ENCODE results near the gene NR5A1.
A peak's percentile ranks its signal among the peaks of the same experiment; 100 is the strongest.

The NR5A1 gene

DNA sequence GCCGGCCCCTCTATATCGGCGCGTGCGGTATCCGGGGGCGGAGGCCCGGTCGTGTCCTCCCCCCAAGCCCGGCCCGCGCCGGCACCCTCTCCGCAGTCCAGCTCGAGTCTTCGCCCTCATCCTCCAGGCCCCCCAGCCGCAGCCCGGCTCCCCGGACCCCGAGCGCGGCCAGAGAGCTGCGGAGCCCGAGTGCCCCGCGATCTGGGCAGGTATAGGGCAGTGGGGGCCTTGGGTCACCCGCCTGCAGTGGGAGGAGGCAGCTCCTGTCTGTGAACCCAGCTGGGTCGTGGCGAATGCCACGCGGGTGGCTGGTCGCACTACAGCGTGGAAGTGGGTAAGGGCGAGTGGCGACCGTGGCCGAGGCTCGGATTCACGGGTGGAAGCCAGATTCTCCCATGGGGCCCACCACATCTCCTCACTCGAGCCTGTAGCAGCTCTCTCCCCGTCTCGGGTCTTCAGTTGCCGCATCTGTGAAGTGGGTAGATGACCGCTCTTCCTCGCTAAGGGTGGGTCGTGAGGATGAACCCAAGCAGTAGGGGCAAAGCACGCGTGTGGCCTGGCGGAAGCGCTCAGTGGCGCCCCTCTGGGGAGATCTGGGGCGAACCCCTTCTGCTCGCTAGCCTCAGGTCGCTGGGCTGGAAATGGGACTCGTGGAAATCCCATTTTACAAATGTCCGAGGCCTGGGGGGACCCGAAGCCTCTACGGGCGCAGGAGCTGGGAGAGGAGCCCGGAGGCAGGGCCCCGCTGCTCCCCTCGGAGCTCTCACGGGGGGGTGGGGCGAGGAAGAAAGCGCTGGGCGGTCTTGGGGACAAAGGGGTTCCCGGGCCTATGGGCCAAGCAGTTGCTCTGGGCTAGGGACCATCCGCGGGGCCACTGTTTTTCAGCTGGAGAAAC lies 1.9 kb downstream of the NR5A1 start:
- H3K4me3 ChIP-seq = peak overlapping the region in 1 of 2 donors; percentile 20
- DNase-seq = no peak
- no peaks in the 10 kb centered on the region for H3K36me3 ChIP-seq
- H3K27me3 ChIP-seq = peaks cover 4 to 72% of the 10 kb centered on the region in 2 donors
- H3K4me1 ChIP-seq = peaks cover 0 to 24% (median 20%) of the 10 kb centered on the region in 4 donors
- no peak overlapping the region for H3K27ac ChIP-seq
- intact Hi-C loops (cut with DNase I; ENCODE audit: low total_unique reads) = no loop called here
- TF ChIP-seq, protein P1, sequence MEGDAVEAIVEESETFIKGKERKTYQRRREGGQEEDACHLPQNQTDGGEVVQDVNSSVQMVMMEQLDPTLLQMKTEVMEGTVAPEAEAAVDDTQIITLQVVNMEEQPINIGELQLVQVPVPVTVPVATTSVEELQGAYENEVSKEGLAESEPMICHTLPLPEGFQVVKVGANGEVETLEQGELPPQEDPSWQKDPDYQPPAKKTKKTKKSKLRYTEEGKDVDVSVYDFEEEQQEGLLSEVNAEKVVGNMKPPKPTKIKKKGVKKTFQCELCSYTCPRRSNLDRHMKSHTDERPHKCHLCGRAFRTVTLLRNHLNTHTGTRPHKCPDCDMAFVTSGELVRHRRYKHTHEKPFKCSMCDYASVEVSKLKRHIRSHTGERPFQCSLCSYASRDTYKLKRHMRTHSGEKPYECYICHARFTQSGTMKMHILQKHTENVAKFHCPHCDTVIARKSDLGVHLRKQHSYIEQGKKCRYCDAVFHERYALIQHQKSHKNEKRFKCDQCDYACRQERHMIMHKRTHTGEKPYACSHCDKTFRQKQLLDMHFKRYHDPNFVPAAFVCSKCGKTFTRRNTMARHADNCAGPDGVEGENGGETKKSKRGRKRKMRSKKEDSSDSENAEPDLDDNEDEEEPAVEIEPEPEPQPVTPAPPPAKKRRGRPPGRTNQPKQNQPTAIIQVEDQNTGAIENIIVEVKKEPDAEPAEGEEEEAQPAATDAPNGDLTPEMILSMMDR (IDR thresholded peaks at IDR 0.05) = no peak
- H3K9me3 ChIP-seq = no peaks in the 10 kb centered on the region

DNA sequence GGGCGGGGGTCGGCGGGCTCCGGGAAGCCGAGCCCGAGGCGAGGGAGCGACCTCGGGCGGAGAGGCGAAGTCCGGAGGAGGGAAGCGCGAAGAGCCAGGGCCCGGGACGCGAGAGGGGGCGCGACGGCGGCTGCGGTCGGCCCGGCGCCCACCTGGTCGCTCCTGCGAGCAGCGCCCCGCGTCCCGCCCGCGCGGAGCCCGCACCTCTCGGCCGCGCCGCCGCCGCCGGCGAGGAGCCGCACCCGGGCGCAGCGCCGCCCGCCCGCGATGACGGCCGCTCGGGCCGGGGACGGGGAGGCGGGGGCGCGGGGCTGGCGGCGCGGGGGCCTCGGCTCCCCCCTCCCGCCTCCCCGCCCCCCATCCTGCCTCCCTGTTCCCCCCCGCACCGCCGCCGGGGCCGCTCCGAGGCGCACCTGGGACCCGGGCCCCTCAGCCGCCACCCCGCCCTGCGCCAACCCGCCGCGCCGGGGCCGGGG lies 2.6 kb downstream of the NR5A1 start:
- H3K36me3 ChIP-seq = no peaks in the 10 kb centered on the region
- H3K27me3 ChIP-seq = peaks cover 4 to 76% of the 10 kb centered on the region in 2 donors
- no peak overlapping the region for H3K27ac ChIP-seq
- no peak for DNase-seq
- H3K9me3 ChIP-seq = no peaks in the 10 kb centered on the region
- intact Hi-C loops (cut with DNase I; ENCODE audit: low total_unique reads) = no loop called here
- TF ChIP-seq, protein P1 (IDR thresholded peaks at IDR 0.05) = no peak
- H3K4me1 ChIP-seq = peaks cover 0 to 24% (median 20%) of the 10 kb centered on the region in 4 donors
- peak overlapping the region in 1 of 2 donors; percentile 31 for H3K4me3 ChIP-seq

DNA sequence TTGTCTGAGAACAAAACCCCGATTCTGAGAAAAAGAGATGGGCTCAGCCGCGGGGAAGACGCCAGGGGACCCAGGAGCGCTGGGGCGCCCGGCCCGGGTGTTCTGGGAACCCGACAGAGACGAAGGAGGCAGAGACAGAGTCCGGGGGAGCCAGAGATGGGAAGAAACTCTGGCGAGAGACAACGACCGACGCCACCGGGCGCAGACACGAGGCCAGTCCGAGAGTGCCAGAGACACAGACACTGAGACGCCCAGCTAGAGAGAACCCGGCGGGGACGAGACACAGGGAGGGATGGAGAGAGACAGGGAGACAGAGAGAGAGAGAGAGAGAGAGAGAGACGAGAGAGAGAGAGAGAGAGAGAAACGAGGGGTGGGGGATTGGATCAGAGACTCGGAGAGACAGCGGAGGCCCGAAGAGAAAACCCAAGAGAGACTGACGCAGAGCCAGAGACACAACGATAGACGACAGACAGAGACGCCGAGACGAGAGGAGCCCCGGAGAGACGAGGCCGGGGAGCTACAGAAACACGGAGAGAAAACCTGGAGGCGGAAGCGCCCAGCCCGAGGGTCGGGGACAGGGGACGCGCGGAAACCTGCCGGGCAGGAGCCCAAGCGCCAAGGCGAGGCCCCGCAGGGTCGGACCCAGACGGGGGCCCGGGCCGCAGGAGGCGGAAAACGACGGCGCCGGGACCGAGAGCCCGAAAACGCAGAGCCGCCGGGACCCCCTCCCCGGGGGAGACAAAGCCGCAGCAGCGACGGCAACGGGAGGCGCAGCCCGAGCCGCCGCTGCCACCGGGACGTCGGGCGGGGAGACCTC lies 3.3 kb downstream of the NR5A1 start:
- TF ChIP-seq, protein P1 (IDR thresholded peaks at IDR 0.05) = no peak
- Histone ChIP-seq H3K4me3 (peak overlapping the region in 1 of 2 donors; percentile 31), H3K27me3 (peaks cover 4 to 82% of the 10 kb centered on the region in 2 donors)

DNA sequence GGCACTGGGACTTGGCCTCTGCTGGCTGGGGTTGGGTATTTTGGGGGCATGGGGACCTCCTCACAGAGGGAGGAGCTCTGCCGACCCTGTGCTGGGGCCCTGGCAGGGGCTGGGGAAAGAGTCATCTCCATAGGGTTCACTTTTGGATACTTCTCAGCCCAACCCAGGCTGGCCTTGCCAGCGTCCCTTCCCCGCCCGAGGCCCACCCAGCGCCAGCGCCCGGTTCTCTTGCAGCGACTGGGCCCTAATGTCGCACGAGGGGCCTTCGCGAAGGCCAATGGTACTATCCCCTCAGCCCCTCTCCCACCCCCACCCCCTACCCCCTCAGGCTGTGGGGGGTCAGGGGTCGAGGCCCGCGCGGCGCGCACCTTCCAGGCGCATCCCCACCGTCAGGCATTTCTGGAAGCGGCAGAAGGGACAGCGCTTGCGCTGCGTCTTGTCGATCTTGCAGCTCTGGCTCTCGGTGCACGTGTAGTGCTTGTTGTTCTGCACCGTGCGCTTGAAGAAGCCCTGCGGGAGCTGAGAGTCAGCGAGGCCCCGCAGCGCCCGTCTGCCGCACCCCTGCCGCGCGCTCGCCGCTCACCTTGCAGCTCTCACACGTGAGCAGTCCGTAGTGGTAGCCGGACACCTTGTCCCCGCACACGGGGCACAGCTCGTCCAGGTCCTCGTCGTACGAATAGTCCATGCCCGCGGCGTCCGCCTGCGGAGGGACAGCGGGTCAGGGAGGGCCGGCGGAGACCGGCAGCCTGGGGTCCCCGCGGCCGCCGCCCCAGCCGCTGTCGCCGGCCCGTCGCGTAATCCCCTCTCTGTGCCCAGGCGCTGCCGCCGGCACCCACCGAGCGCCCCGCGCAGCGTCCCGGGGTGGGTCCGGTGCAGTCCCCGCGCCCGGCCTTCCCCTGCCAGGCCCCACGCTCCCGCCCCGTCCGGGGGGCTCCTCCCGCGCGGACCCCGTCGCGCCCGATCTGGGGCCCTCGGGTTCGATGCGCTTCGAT lies 4.2 kb downstream of the NR5A1 start:
- Histone ChIP-seq H3K36me3 (no peaks in the 10 kb centered on the region), H3K9me3 (no peaks in the 10 kb centered on the region), H3K4me3 (no peak overlapping the region), H3K27me3 (peaks cover 4 to 91% of the 10 kb centered on the region in 2 donors), H3K4me1 (peaks cover 0 to 24% (median 20%) of the 10 kb centered on the region in 4 donors), H3K27ac (no peak overlapping the region)
- no peak for DNase-seq
- TF ChIP-seq, protein P1 (IDR thresholded peaks at IDR 0.05) = no peak
- intact Hi-C loops (cut with DNase I; ENCODE audit: low total_unique reads) = no loop called here

More for the DNA sequence above, 3.3 kb downstream of the NR5A1 start:
- Histone ChIP-seq H3K36me3 (no peaks in the 10 kb centered on the region), H3K4me1 (peaks cover 0 to 24% (median 20%) of the 10 kb centered on the region in 4 donors), H3K9me3 (no peaks in the 10 kb centered on the region), H3K27ac (no peak overlapping the region)
- intact Hi-C loops (cut with DNase I; ENCODE audit: low total_unique reads) = no loop called here
- no peak for DNase-seq
